Fibroblast of skin of right biceps (primary cell): ENCODE results near the gene KANK3.

Experiments used
- DNase-seq: peaks from one replicate; pipeline ENCODE4 v3.0.0-alpha.2; 2013

Gene KANK3

DNA sequence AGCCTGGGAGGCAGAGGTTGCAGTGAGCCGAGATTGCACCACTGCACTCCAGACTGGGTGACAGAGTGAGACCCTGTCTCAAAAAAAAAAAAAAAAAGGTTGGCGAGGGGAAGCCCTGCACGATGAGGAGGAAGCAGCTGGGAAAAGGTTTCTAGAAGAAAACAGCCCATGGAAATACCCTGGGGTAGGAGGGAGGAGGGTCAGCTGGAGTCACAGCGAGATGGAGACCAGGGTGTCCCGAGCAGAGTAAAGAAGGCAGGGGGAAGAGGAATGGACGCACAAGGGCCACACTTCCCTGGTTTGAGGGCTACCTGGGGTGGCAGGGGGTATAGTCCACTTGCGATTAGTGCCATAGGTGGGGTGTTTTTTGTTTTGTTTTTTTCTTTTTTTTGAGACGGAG, 6.4 kb downstream of the KANK3 start:
- no peak for DNase-seq

- no peak for DNase-seq
Measured at GRCh38 chr19:8336072-8336569, 6.9 kb downstream of the KANK3 start.

DNA sequence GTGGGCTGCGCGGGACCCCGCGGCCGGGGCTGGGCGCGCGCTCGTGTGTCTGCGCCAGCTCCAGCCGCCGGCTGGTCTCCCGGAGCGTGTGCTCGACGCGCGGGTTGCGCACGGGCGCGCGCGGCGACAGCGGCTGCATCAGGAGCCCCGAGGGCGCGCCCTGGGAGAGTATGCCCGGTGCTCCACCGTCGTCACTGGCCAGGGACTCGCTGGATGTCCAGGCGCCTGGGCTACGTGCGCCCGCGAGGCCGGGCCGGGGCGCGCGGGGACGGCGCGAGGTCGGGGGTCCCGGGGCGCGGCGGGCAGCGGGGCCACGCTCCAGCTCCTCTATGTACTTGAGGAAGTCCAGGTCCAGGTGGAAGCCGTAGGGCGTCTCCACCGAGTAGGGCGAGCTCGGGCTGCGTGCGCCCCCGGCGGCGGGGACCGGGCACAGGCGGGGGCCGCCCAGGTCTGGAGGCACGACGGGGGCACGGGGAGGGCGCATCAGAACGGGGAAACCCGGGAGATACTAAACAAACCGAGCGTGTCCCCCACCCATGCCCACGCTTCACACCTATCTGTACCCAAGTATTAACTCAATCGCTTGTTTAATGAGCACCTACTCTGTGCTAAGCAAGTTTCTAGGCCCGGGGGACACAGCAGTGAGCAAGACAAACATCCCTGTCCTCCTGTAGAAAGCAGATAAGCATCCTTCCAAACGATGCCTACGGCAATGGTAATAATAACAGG, 7.6 kb downstream of the KANK3 start:
- no peak for DNase-seq

DNA sequence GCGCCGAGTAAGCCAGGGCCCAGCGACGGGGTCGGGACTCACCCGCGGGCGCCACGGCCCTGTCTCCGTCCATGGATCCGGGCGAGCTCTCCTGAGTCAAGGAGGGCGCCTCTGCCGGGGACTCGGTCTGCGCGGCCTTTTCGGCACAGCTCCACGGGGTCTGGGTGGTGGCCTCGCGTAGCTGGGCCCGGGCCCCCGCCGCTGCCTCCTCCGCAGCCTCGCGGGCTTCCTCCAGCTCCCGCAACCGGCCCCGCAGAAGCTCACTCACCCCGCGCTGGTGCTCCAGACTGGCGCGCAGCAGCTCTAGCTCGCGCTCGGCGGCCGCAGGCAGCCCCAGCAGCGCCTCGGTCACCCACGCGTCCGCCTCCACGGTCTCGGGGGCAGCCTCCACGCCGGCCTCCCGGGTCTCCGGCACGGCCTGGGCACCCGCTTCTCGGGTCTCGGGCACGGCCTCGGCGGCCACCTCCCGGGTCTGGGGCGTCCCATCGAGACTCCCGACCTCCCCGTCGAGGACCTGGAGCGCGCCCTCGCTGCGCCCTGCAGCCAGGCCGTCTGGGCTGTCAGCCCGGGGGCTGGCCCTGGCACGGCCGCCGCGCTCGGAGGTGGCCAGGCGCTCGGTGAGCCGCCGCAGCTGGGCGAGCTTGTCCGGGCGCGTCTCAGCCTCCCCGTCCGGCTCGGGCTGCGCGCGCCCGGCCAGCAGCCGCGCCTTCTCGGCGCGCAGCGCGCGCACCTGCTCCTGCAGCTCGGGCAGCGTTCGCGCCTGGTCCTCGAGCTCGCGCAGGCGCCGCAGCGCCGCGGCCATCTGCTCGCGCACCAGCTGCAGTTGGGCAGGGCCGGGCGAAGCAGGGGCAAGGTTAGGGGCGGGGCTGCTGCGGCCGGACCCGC, 8.4 kb downstream of the KANK3 start:
- DNase-seq = peak; percentile 39

DNA sequence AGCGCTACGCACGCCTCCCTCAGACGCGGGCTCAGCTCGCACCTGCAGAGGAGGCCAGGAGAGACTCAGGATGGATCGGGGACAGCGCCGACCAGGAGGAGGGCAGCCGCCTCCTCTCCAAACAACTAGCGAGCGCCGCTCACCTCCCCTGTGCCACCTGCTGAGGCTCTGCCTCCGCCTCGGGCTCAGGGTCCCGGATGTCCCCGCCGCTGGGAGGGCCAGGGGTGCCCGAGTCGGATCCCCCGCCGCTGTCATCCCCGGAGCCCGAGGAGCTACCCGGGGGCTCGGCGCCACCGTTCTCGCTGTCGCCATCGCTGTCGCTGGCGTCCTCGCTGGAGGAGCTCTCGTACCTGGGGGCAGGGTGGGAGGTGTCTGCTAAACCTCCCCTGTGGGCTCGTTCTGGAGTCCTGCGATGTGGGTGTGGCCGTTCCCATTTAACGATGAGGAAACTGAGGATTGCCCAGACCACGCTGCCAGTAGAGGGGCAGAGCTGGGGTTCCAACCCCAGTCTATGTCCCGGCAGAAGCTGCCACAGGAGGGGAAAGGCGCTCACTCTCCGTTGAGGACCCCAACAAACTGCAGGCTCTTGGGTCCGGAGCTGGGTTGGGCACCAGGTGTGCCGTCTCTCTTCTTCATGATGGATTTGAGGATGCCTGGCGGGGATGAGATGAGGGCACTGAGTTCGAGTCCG, 9.2 kb downstream of the KANK3 start:
- DNase-seq = no peak

- no peak for DNase-seq
Measured at GRCh38 chr19:8332976-8333766, 9.9 kb downstream of the KANK3 start.

DNA sequence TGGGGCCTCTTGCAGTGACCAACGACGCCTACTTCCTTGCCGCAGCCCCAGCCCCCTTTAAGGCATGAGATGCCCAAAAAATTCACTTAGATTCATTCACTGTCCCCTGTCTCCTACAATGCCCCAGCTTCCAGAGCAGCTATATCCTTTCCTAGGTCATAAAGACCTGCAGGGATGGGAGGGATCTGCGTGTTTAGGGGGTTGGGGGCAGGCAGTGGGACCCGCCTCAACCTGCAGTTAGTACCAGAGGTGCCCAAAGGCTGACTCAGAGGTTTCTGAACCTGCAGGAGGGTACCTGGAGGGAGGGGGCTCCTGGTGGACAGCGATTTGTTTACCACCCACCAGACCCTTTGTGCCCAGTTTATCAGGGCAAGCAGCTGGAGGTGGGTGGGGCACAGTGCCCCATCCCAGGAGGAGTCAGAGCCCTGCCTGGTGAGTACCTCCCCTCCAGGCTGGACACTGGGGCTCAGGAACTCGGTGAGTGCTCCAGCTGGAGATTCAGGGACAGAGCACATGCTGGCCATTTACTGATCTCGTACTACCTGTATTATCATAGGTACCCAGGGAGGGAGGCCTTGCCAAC, 11.7 kb downstream of the KANK3 start:
- DNase-seq = no peak

- no peak for DNase-seq
Measured at GRCh38 chr19:8329996-8330395, 13.1 kb downstream of the KANK3 start.

GRCh38 chr19:8325454-8325853, 17.6 kb downstream of the KANK3 start:
- DNase-seq = no peak

- no peak for DNase-seq
Measured at GRCh38 chr19:8324186-8325050, 18.6 kb downstream of the KANK3 start.

GRCh38 chr19:8323781-8324185, 19.3 kb downstream of the KANK3 start:
- DNase-seq = no peak

- no peak for DNase-seq
Measured at GRCh38 chr19:8322638-8322997, 20.4 kb downstream of the KANK3 start.

- no peak for DNase-seq
Measured at GRCh38 chr19:8321986-8322637, 20.9 kb downstream of the KANK3 start.

DNA sequence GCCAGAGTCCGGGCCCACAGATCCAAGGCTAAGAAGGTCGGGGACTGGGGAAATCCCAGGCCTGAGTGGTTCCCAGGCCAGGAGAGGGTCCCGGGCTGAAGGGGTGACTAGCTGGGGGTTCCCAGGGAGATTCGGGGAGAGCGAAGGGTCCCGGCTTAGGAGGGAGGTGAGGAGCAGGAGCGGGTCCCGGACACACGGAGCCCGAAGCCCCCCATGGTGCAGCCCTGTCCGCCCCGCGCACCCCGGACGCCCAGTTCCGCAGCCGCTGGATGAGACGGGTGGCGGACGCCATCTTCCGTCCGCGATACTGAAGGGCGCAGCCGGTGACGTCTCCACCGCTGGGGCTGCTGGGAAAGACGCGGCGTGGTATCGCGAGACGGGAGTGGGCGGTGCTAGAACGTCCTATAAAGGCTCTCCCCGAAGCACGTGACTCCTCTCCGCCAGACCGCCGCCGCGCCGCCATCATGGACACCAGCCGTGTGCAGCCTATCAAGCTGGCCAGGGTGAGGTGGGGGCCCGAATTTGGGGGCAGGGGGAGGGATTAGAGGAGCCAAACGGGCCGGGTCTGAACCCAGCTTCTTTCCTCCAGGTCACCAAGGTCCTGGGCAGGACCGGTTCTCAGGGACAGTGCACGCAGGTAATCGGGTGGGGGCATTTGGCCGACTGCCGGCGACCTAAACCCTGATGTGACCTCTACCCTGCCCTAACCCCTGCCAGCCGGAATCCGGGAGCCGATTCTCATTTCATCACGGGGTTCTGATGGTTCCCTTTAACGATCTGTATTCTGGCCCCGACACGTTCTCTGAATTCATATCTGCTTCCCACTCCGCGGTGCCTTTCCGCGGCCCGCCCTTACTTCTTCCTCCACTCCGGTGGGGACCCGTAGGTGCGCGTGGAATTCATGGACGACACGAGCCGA, 21.7 kb downstream of the KANK3 start, which contains the start of the genes NDUFA7 and RPS28:
TSS of gene NDUFA7 (minus strand) at position 309 of the 919 bp plus-strand sequence. CDS start at position 292, 17 bp downstream.
TSS of gene RPS28 (plus strand) at position 430 of the 919 bp plus-strand sequence. CDS start at position 465, 35 bp downstream.
- peak; percentile 95 for DNase-seq

GRCh38 chr19:8320564-8321066, 22.4 kb downstream of the KANK3 start:
- DNase-seq = no peak

- no peak for DNase-seq
Measured at GRCh38 chr19:8319807-8320520, 23.1 kb downstream of the KANK3 start.

DNA sequence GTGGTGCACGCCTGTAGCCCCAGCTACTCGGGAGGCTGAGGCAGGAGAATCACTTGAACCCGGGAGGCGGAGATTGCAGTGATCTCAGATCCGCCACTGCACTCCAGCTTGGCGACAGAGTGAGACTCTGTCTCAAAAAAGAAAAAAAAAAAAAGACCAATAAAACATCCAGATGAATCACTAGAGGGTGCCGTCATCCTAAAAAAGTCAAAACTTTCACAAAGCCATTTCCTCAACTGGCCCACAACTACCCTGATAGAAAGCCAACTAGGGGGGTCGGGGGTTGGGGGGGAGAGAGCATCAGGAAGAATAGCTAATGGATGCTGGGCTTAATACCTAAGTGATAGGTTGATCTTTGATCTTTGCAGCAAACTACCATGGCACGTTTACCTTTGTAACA, 24.2 kb downstream of the KANK3 start:
- peak; percentile 28 for DNase-seq
